ENCODE results near the gene TAF1B. TPM values are rescaled to one million over a fixed set of nuclear protein-coding genes. Genes with fewer than 3 reads are reported as not detected.

TAF1B gene
- total and polyA plus RNA-seq, 2 experiments from 2014 or later: 8.0 to 19.4 TPM

- DNase-seq (ENCODE audit: low spot score): no peak
- 93% methylated on average over 30 of the region's 32 CpGs for WGBS (ENCODE audit: low lambda C conversion rate, missing lambda C conversion rate)
- H4K20me1 ChIP-seq (ENCODE audit: insufficient read depth, poor library complexity, severe bottlenecking): no peaks in the 10 kb centered on the region
- H3K4me2 ChIP-seq: no peak overlapping the region
- H3K27me3 ChIP-seq: no peaks in the 10 kb centered on the region
- H3K27ac ChIP-seq: no peak overlapping the region
- no peaks in the 10 kb centered on the region for H3K9me3 ChIP-seq (ENCODE audit: low read depth)
- H3K4me1 ChIP-seq (ENCODE audit: insufficient read depth): no peaks in the 10 kb centered on the region
- TF ChIP-seq EZH2phosphoT487 (IDR thresholded peaks at IDR 0.05; ENCODE audit: low read depth, severe bottlenecking, unreplicated experiment) (no peak), EZH2 (IDR thresholded peaks at IDR 0.05; ENCODE audit: borderline replicate concordance) (no peak)
- TF ChIP-seq, protein P1, sequence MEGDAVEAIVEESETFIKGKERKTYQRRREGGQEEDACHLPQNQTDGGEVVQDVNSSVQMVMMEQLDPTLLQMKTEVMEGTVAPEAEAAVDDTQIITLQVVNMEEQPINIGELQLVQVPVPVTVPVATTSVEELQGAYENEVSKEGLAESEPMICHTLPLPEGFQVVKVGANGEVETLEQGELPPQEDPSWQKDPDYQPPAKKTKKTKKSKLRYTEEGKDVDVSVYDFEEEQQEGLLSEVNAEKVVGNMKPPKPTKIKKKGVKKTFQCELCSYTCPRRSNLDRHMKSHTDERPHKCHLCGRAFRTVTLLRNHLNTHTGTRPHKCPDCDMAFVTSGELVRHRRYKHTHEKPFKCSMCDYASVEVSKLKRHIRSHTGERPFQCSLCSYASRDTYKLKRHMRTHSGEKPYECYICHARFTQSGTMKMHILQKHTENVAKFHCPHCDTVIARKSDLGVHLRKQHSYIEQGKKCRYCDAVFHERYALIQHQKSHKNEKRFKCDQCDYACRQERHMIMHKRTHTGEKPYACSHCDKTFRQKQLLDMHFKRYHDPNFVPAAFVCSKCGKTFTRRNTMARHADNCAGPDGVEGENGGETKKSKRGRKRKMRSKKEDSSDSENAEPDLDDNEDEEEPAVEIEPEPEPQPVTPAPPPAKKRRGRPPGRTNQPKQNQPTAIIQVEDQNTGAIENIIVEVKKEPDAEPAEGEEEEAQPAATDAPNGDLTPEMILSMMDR (IDR thresholded peaks at IDR 0.05; ENCODE audit: poor library complexity): no peak
- no peaks in the 10 kb centered on the region for H3K36me3 ChIP-seq (replicated peaks; ENCODE audit: insufficient read depth, low read depth)
- H3K4me3 ChIP-seq: no peak overlapping the region
- H2AFZ ChIP-seq: no peak overlapping the region
- H3K79me2 ChIP-seq: no peaks in the 10 kb centered on the region
- H3K9me2 ChIP-seq (replicated peaks; ENCODE audit: insufficient read depth): no peaks in the 10 kb centered on the region
Measured at GRCh38 chr2:9820020-9820973, 23.0 kb upstream of the TAF1B start.

GRCh38 chr2:9821805-9822445, 21.3 kb upstream of the TAF1B start:
- Histone ChIP-seq H3K4me1 (ENCODE audit: insufficient read depth) (no peaks in the 10 kb centered on the region), H3K27me3 (no peaks in the 10 kb centered on the region), H3K4me2 (no peak overlapping the region), H3K9me2 (replicated peaks; ENCODE audit: insufficient read depth) (no peaks in the 10 kb centered on the region), H3K36me3 (replicated peaks; ENCODE audit: insufficient read depth, low read depth) (no peaks in the 10 kb centered on the region), H3K9me3 (ENCODE audit: low read depth) (no peaks in the 10 kb centered on the region), H3K27ac (no peak overlapping the region), H2AFZ (no peak overlapping the region), H3K4me3 (no peak overlapping the region), H3K79me2 (no peaks in the 10 kb centered on the region), H4K20me1 (ENCODE audit: insufficient read depth, poor library complexity, severe bottlenecking) (no peaks in the 10 kb centered on the region)
- TF ChIP-seq EZH2 (IDR thresholded peaks at IDR 0.05; ENCODE audit: borderline replicate concordance) (no peak), EZH2phosphoT487 (IDR thresholded peaks at IDR 0.05; ENCODE audit: low read depth, severe bottlenecking, unreplicated experiment) (no peak)
- TF ChIP-seq, protein P1 (IDR thresholded peaks at IDR 0.05; ENCODE audit: poor library complexity): no peak
- no peak for DNase-seq (ENCODE audit: low spot score)
- WGBS (ENCODE audit: low lambda C conversion rate, missing lambda C conversion rate): 92% methylated on average over 12 of the region's 12 CpGs

- H3K27ac ChIP-seq: no peak overlapping the region
- no peak overlapping the region for H2AFZ ChIP-seq
- no peaks in the 10 kb centered on the region for H3K9me3 ChIP-seq (ENCODE audit: low read depth)
- no peak overlapping the region for H3K4me2 ChIP-seq
- no peaks in the 10 kb centered on the region for H3K36me3 ChIP-seq (replicated peaks; ENCODE audit: insufficient read depth, low read depth)
- WGBS (ENCODE audit: low lambda C conversion rate, missing lambda C conversion rate): 86% methylated on average over 3 of the region's 3 CpGs
- H3K27me3 ChIP-seq: no peaks in the 10 kb centered on the region
- TF ChIP-seq EZH2phosphoT487 (IDR thresholded peaks at IDR 0.05; ENCODE audit: low read depth, severe bottlenecking, unreplicated experiment) (no peak), EZH2 (IDR thresholded peaks at IDR 0.05; ENCODE audit: borderline replicate concordance) (no peak)
- TF ChIP-seq, protein P1 (IDR thresholded peaks at IDR 0.05; ENCODE audit: poor library complexity): no peak
- no peaks in the 10 kb centered on the region for H3K4me1 ChIP-seq (ENCODE audit: insufficient read depth)
- no peaks in the 10 kb centered on the region for H3K9me2 ChIP-seq (replicated peaks; ENCODE audit: insufficient read depth)
- DNase-seq (ENCODE audit: low spot score): no peak
- no peaks in the 10 kb centered on the region for H3K79me2 ChIP-seq
- H4K20me1 ChIP-seq (ENCODE audit: insufficient read depth, poor library complexity, severe bottlenecking): no peaks in the 10 kb centered on the region
- H3K4me3 ChIP-seq: no peak overlapping the region
Measured at GRCh38 chr2:9824441-9824840, 18.8 kb upstream of the TAF1B start.
